Type B pancreatic cell (in vitro differentiated cells): ENCODE measurements around the gene POLN. TPM values are rescaled to one million over a fixed set of nuclear protein-coding genes. Genes with fewer than 3 reads are reported as not detected.

Experiments
- DNase-seq: peaks from one replicate; pipeline ENCODE4 v3.0.0; 2021; ENCODE audit warnings: mixed read lengths; ENCODE audit not compliant: unreplicated experiment; ENCODE audit errors: extremely low spot score
- H3K27ac Mint-ChIP-seq: 2 replicates; pipeline ENCODE4 v1.8.0; 2021; ENCODE audit warnings: mild to moderate bottlenecking, mixed read lengths
- H3K27me3 Mint-ChIP-seq: 2 replicates; pipeline ENCODE4 v1.8.0; 2021; ENCODE audit warnings: mixed read lengths
- H3K36me3 Mint-ChIP-seq: 2 replicates; pipeline ENCODE4 v1.8.0; 2021; ENCODE audit warnings: mixed read lengths
- H3K4me1 Mint-ChIP-seq: one replicate; pipeline ENCODE4 v1.8.0; 2021; ENCODE audit warnings: mixed read lengths; ENCODE audit not compliant: unreplicated experiment
- H3K4me3 Mint-ChIP-seq: 2 replicates; pipeline ENCODE4 v1.8.0; 2021; ENCODE audit warnings: mild to moderate bottlenecking, mixed read lengths
- H3K9me3 Mint-ChIP-seq: 2 replicates; pipeline ENCODE4 v1.8.0; 2021; ENCODE audit warnings: mixed read lengths
- CTCF ChIP-seq: fragments of 200-600 bp; sonication (generic); conservative IDR thresholded peaks from 2 replicates; pipeline ENCODE4 v1.5.0; 2021; ENCODE audit warnings: antibody characterized with exemption, mild to moderate bottlenecking
- total RNA-seq: library from RNA; stranded (reverse); gene quantifications from 2 replicates; pipeline ENCODE4 v1.2.1, GENCODE V29; 2021; ENCODE audit warnings: low replicate concordance

POLN gene
- total RNA-seq, 1 donor from 2014 or later = 4.1 TPM

- Mint-ChIP-seq H3K4me1 (no peaks in the 10 kb centered on the region), H3K4me3 (peak overlapping the region; percentile 25), H3K27me3 (peaks cover 32% of the 10 kb centered on the region), H3K27ac (no peak overlapping the region), H3K36me3 (no peaks in the 10 kb centered on the region), H3K9me3 (no peaks in the 10 kb centered on the region)
- TF ChIP-seq CTCF = no peak
- no peak for DNase-seq
Observed at GRCh38 chr4:2058264-2059045, 183.5 kb downstream of the POLN start.

- Mint-ChIP-seq H3K9me3 (no peaks in the 10 kb centered on the region), H3K27me3 (peaks cover 34% of the 10 kb centered on the region)
- no peak for TF ChIP-seq CTCF
Observed at GRCh38 chr4:2057382-2058065, 184.4 kb downstream of the POLN start.

GRCh38 chr4:2054217-2054616 is 187.7 kb downstream of the POLN start:
- TF ChIP-seq CTCF = no peak
- no peak overlapping the region for H3K4me3 Mint-ChIP-seq
- H3K4me1 Mint-ChIP-seq = no peaks in the 10 kb centered on the region
- H3K27ac Mint-ChIP-seq = no peak overlapping the region
- H3K36me3 Mint-ChIP-seq = no peaks in the 10 kb centered on the region
- peaks cover 47% of the 10 kb centered on the region for H3K27me3 Mint-ChIP-seq
- no peaks in the 10 kb centered on the region for H3K9me3 Mint-ChIP-seq
- DNase-seq = no peak

More at GRCh38 chr4:2057382-2058065, 184.4 kb downstream of the POLN start:
- Mint-ChIP-seq H3K4me1 (no peaks in the 10 kb centered on the region), H3K36me3 (no peaks in the 10 kb centered on the region), H3K27ac (no peak overlapping the region), H3K4me3 (peak overlapping the region; percentile 83)
- DNase-seq = no peak

- Mint-ChIP-seq H3K4me1 (no peaks in the 10 kb centered on the region), H3K4me3 (no peak overlapping the region), H3K27ac (no peak overlapping the region), H3K36me3 (no peaks in the 10 kb centered on the region), H3K9me3 (no peaks in the 10 kb centered on the region), H3K27me3 (peaks cover 29% of the 10 kb centered on the region)
- DNase-seq = peak; percentile 50
- TF ChIP-seq CTCF = no peak
Observed at GRCh38 chr4:2051086-2051485, 190.8 kb downstream of the POLN start.

GRCh38 chr4:2049811-2050210 is 192.1 kb downstream of the POLN start:
- no peaks in the 10 kb centered on the region for H3K4me1 Mint-ChIP-seq
- H3K27me3 Mint-ChIP-seq = peaks cover 21% of the 10 kb centered on the region
- H3K9me3 Mint-ChIP-seq = no peaks in the 10 kb centered on the region
- no peak overlapping the region for H3K4me3 Mint-ChIP-seq
- TF ChIP-seq CTCF = no peak
- H3K36me3 Mint-ChIP-seq = no peaks in the 10 kb centered on the region
- H3K27ac Mint-ChIP-seq = no peak overlapping the region
- DNase-seq = peak; percentile 50
